Measurements from ENCODE around the gene KANK4.

KANK4 gene

GRCh38 chr1:62317021-62317768 is 2.0 kb downstream of the KANK4 start:
- WGBS (ENCODE audit: insufficient coverage, insufficient read length), result no CpG with 5 or more reads among the region's 9 CpGs
- H3K27me3 ChIP-seq (ENCODE audit: control insufficient read depth, insufficient read depth, low read length), result peaks cover 30% of the 10 kb centered on the region
- H3K4me3 ChIP-seq (ENCODE audit: low read length), result no peak overlapping the region

GRCh38 chr1:62316135-62316534 is 3.1 kb downstream of the KANK4 start:
- DNase-seq (ENCODE audit: low read depth, low spot score), result no peak
- Histone ChIP-seq H3K27ac (ENCODE audit: low read length) (no peak overlapping the region), H3K36me3 (ENCODE audit: control insufficient read depth, insufficient read depth, low read length) (no peaks in the 10 kb centered on the region), H3K4me3 (ENCODE audit: low read length) (no peak overlapping the region), H3K27me3 (ENCODE audit: control insufficient read depth, insufficient read depth, low read length) (peaks cover 30% of the 10 kb centered on the region), H3K9me3 (ENCODE audit: control insufficient read depth, insufficient read depth, low read length) (no peaks in the 10 kb centered on the region), H3K4me1 (ENCODE audit: control insufficient read depth, insufficient read depth, low read length) (no peaks in the 10 kb centered on the region)
- no CpG with 5 or more reads among the region's 3 CpGs for WGBS (ENCODE audit: insufficient coverage, insufficient read length)

More at GRCh38 chr1:62317021-62317768, 2.0 kb downstream of the KANK4 start:
- no peaks in the 10 kb centered on the region for H3K9me3 ChIP-seq (ENCODE audit: control insufficient read depth, insufficient read depth, low read length)
- DNase-seq (ENCODE audit: low read depth, low spot score), result no peak
- no peak overlapping the region for H3K27ac ChIP-seq (ENCODE audit: low read length)
- H3K4me1 ChIP-seq (ENCODE audit: control insufficient read depth, insufficient read depth, low read length), result no peaks in the 10 kb centered on the region
- no peaks in the 10 kb centered on the region for H3K36me3 ChIP-seq (ENCODE audit: control insufficient read depth, insufficient read depth, low read length)

- Histone ChIP-seq H3K9me3 (ENCODE audit: control insufficient read depth, insufficient read depth, low read length) (no peaks in the 10 kb centered on the region), H3K36me3 (ENCODE audit: control insufficient read depth, insufficient read depth, low read length) (no peaks in the 10 kb centered on the region), H3K4me3 (ENCODE audit: low read length) (no peak overlapping the region), H3K27me3 (ENCODE audit: control insufficient read depth, insufficient read depth, low read length) (peaks cover 30% of the 10 kb centered on the region), H3K4me1 (ENCODE audit: control insufficient read depth, insufficient read depth, low read length) (no peaks in the 10 kb centered on the region), H3K27ac (ENCODE audit: low read length) (no peak overlapping the region)
- no CpG with 5 or more reads among the region's 5 CpGs for WGBS (ENCODE audit: insufficient coverage, insufficient read length)
- DNase-seq (ENCODE audit: low read depth, low spot score), result no peak
These were observed 3.8 kb downstream of the KANK4 start for GRCh38 chr1:62315387-62315786.

GRCh38 chr1:62314454-62315350 is 4.5 kb downstream of the KANK4 start:
- H3K36me3 ChIP-seq (ENCODE audit: control insufficient read depth, insufficient read depth, low read length), result no peaks in the 10 kb centered on the region
- no CpG with 5 or more reads among the region's 16 CpGs for WGBS (ENCODE audit: insufficient coverage, insufficient read length)
- H3K4me3 ChIP-seq (ENCODE audit: low read length), result no peak overlapping the region
- H3K9me3 ChIP-seq (ENCODE audit: control insufficient read depth, insufficient read depth, low read length), result no peaks in the 10 kb centered on the region
- peaks cover 28% of the 10 kb centered on the region for H3K27me3 ChIP-seq (ENCODE audit: control insufficient read depth, insufficient read depth, low read length)
- H3K27ac ChIP-seq (ENCODE audit: low read length), result no peak overlapping the region
- no peak for DNase-seq (ENCODE audit: low read depth, low spot score)
- H3K4me1 ChIP-seq (ENCODE audit: control insufficient read depth, insufficient read depth, low read length), result no peaks in the 10 kb centered on the region

GRCh38 chr1:62312698-62313097 is 6.5 kb downstream of the KANK4 start:
- no peaks in the 10 kb centered on the region for H3K9me3 ChIP-seq (ENCODE audit: control insufficient read depth, insufficient read depth, low read length)
- no peak overlapping the region for H3K27ac ChIP-seq (ENCODE audit: low read length)
- no peaks in the 10 kb centered on the region for H3K4me1 ChIP-seq (ENCODE audit: control insufficient read depth, insufficient read depth, low read length)
- DNase-seq (ENCODE audit: low read depth, low spot score), result no peak
- H3K27me3 ChIP-seq (ENCODE audit: control insufficient read depth, insufficient read depth, low read length), result peaks cover 10% of the 10 kb centered on the region
- H3K4me3 ChIP-seq (ENCODE audit: low read length), result no peak overlapping the region
- H3K36me3 ChIP-seq (ENCODE audit: control insufficient read depth, insufficient read depth, low read length), result no peaks in the 10 kb centered on the region
- WGBS (ENCODE audit: insufficient coverage, insufficient read length), result no CpG with 5 or more reads among the region's 4 CpGs

GRCh38 chr1:62311473-62311943 is 7.7 kb downstream of the KANK4 start:
- Histone ChIP-seq H3K4me3 (ENCODE audit: low read length) (no peak overlapping the region), H3K9me3 (ENCODE audit: control insufficient read depth, insufficient read depth, low read length) (no peaks in the 10 kb centered on the region), H3K27ac (ENCODE audit: low read length) (no peak overlapping the region), H3K27me3 (ENCODE audit: control insufficient read depth, insufficient read depth, low read length) (no peaks in the 10 kb centered on the region; the same call in 1 of the 2 replicates), H3K4me1 (ENCODE audit: control insufficient read depth, insufficient read depth, low read length) (no peaks in the 10 kb centered on the region), H3K36me3 (ENCODE audit: control insufficient read depth, insufficient read depth, low read length) (no peaks in the 10 kb centered on the region)
- no CpG with 5 or more reads among the region's 6 CpGs for WGBS (ENCODE audit: insufficient coverage, insufficient read length)
- no peak for DNase-seq (ENCODE audit: low read depth, low spot score)

DNA sequence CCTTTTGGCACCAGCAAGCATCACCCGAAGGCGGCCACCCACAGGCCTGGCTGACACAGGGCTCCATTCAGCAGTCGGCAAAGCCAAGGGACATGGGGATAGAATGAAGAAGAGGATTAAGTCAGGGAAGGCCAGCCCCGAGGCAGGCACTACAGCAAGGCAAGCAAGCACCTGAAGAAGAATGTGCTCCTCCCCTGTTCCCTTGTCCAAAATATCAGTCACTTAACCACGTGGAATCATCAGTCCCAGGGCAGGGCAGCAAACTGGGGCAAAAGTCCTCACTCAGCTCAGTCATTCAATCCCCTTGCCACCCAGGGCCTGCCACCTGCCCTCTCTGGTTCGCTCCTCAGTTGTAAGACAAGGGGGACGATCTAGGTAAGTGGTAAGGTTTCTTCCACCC is 9.3 kb downstream of the KANK4 start:
- Histone ChIP-seq H3K27me3 (ENCODE audit: control insufficient read depth, insufficient read depth, low read length) (no peaks in the 10 kb centered on the region), H3K4me3 (ENCODE audit: low read length) (no peak overlapping the region), H3K4me1 (ENCODE audit: control insufficient read depth, insufficient read depth, low read length) (no peaks in the 10 kb centered on the region), H3K9me3 (ENCODE audit: control insufficient read depth, insufficient read depth, low read length) (no peaks in the 10 kb centered on the region), H3K36me3 (ENCODE audit: control insufficient read depth, insufficient read depth, low read length) (no peaks in the 10 kb centered on the region), H3K27ac (ENCODE audit: low read length) (no peak overlapping the region)
- no peak for DNase-seq (ENCODE audit: low read depth, low spot score)
- WGBS (ENCODE audit: insufficient coverage, insufficient read length), result no CpG with 5 or more reads among the region's 7 CpGs

DNA sequence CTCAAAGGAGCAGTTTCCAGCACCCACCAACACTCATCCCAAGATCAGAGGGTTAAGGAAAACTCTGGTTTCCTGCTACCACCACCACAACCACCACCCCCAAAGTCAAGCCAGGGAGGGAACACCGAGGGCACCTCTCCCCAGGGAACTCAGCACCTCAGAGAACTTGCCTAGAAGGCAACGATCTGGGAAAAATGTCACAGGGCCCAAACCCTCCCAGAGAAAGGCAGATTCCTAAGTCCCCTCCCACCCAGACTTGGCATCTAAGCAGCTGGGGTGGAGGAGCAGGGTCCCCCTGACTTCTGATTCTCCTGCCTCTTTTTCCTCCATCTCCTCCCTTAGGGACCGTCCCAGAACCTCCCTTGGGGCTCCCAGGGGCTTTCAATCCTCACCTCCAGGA is 10.6 kb downstream of the KANK4 start:
- no peak overlapping the region for H3K27ac ChIP-seq (ENCODE audit: low read length)
- WGBS (ENCODE audit: insufficient coverage, insufficient read length), result no CpG with 5 or more reads among the region's 3 CpGs
- no peaks in the 10 kb centered on the region for H3K4me1 ChIP-seq (ENCODE audit: control insufficient read depth, insufficient read depth, low read length)

DNA sequence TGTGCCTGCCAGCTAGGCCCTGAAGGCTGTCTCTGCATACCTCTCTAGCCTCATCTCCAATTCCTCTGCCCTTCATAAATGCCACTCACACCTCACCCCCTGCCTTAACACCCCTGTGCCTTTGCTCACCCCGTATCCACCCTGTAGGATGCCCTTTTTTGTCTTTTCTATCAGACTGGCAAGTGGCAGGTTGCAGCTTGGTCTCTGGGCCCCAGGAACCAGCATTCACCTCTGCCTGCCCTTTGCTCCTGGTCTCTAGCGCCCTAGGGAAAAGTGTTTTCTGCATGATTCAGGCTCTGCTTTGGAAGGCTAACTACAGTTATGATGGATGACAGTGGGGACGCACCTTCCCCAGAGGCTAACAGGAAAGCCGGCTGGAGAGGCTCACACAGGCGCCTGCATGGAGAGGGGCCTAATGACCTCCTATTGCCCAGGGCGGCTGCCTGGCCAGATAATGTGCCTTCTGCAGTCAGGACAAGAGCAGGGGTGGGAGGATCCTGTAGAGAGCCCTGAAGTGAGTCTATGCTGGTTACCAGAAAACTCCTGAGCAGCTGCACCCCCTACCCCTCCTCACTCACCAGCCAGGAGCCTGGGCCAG is 11.2 kb downstream of the KANK4 start:
- Histone ChIP-seq H3K36me3 (ENCODE audit: control insufficient read depth, insufficient read depth, low read length) (no peaks in the 10 kb centered on the region), H3K27me3 (ENCODE audit: control insufficient read depth, insufficient read depth, low read length) (no peaks in the 10 kb centered on the region), H3K4me3 (ENCODE audit: low read length) (no peak overlapping the region), H3K9me3 (ENCODE audit: control insufficient read depth, insufficient read depth, low read length) (no peaks in the 10 kb centered on the region), H3K27ac (ENCODE audit: low read length) (no peak overlapping the region), H3K4me1 (ENCODE audit: control insufficient read depth, insufficient read depth, low read length) (no peaks in the 10 kb centered on the region)
- no CpG with 5 or more reads among the region's 6 CpGs for WGBS (ENCODE audit: insufficient coverage, insufficient read length)
- DNase-seq (ENCODE audit: low read depth, low spot score), result no peak

More for the DNA sequence above, 10.6 kb downstream of the KANK4 start:
- Histone ChIP-seq H3K9me3 (ENCODE audit: control insufficient read depth, insufficient read depth, low read length) (no peaks in the 10 kb centered on the region), H3K27me3 (ENCODE audit: control insufficient read depth, insufficient read depth, low read length) (no peaks in the 10 kb centered on the region), H3K4me3 (ENCODE audit: low read length) (no peak overlapping the region), H3K36me3 (ENCODE audit: control insufficient read depth, insufficient read depth, low read length) (no peaks in the 10 kb centered on the region)
- DNase-seq (ENCODE audit: low read depth, low spot score), result no peak

DNA sequence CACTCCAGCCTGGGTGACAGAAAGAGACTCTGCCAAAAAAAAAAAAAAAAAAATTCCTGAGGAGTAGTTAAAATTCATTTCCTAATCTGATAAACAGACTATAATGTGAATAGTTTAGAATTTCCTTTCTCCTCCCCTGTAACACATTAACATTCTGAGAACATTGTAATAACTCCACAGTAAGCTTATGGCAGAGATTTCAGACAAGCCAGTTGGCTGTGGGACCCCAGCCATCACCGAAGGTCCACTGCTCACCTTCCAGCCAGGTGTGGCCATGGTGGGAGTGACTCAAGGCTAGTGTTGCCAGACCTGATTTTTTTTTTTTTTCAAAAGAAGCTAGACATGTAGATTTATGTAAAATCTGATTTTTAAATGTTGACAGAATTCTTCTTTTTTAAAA is 11.8 kb downstream of the KANK4 start:
- no peaks in the 10 kb centered on the region for H3K4me1 ChIP-seq (ENCODE audit: control insufficient read depth, insufficient read depth, low read length)
- WGBS (ENCODE audit: insufficient coverage, insufficient read length), result no CpG with 5 or more reads among the region's 1 CpG
- no peaks in the 10 kb centered on the region for H3K36me3 ChIP-seq (ENCODE audit: control insufficient read depth, insufficient read depth, low read length)
- no peaks in the 10 kb centered on the region for H3K27me3 ChIP-seq (ENCODE audit: control insufficient read depth, insufficient read depth, low read length)
- H3K9me3 ChIP-seq (ENCODE audit: control insufficient read depth, insufficient read depth, low read length), result no peaks in the 10 kb centered on the region
- no peak for DNase-seq (ENCODE audit: low read depth, low spot score)
- H3K27ac ChIP-seq (ENCODE audit: low read length), result no peak overlapping the region
- no peak overlapping the region for H3K4me3 ChIP-seq (ENCODE audit: low read length)
